B cell (primary cell): Measurements from ENCODE around the gene CLDN24. TPM values are rescaled to one million over a fixed set of nuclear protein-coding genes. Genes with fewer than 3 reads are reported as not detected.

ENCODE experiments used
- ATAC-seq: fragments of 200-7000 bp; cut with Tn5 transposase; one replicate; pipeline ENCODE4 v1.10.0; 2021; ENCODE audit warnings: low read depth, mild to moderate bottlenecking, moderate number of reproducible peaks, moderate library complexity
- CTCF ChIA-PET: fragments of 350-600 bp; sonication (Branson Sonifier 250); formaldehyde crosslinking; loops from one replicate; lab custom pipeline; 2021; ENCODE audit warnings: antibody characterized with exemption, inconsistent platforms; lab: Charles Lee
- POLR2A ChIA-PET: fragments of 350-600 bp; sonication (Branson Sonifier 250); formaldehyde crosslinking; loops from one replicate; lab custom pipeline; 2021; ENCODE audit warnings: antibody characterized with exemption; lab: Charles Lee
- DNase-seq: peaks from one replicate; pipeline ENCODE4 v3.0.0; 2013
- H2AFZ ChIP-seq: 2 replicates; pipeline ENCODE4 v1.6.1; 2012; ENCODE audit warnings: mild to moderate bottlenecking, low read depth, low read length; ENCODE audit not compliant: insufficient read depth, poor library complexity, severe bottlenecking
- H3K27ac ChIP-seq, 2 donors: 1 replicate in 1 of 2; 2 replicates in 1 of 2; pipeline ENCODE4 v1.5.1; 2012 to 2013; ENCODE audit warnings: low read length in 2 of 2, mild to moderate bottlenecking in 2 of 2, moderate library complexity in 1 of 2
- H3K27me3 ChIP-seq, 4 experiments: fragments of 200-600 bp in 1 of 4; sonication (generic) in 1 of 4; replicated peaks in 1 of 4; 1 replicate in 2 of 4; 2 replicates in 2 of 4; pipeline versions ENCODE4 v1.6.1 to v1.7.0; 2013 to 2016; ENCODE audit warnings: low read length in 3 of 4, mild to moderate bottlenecking in 2 of 4, mixed read lengths in 1 of 4, moderate library complexity in 1 of 4; ENCODE audit not compliant: insufficient read depth in 4 of 4, control insufficient read depth in 3 of 4; ENCODE audit errors: control extremely low read depth in 1 of 4
- H3K36me3 ChIP-seq, 2 experiments: replicated peaks in 1 of 2; 1 replicate in 1 of 2; 2 replicates in 1 of 2; pipeline versions ENCODE4 v1.6.1 to v1.7.1; 2013; ENCODE audit warnings: low read length in 1 of 2; ENCODE audit not compliant: insufficient read depth in 2 of 2, control insufficient read depth in 1 of 2; ENCODE audit errors: control extremely low read depth in 1 of 2, extremely low read depth in 1 of 2
- H3K4me1 ChIP-seq, 2 donors: fragments of 200-600 bp in 1 of 2; sonication (generic) in 1 of 2; 1 replicate in 1 of 2; 2 replicates in 1 of 2; pipeline versions ENCODE4 v1.5.1 to v1.6.1; 2013 to 2017; ENCODE audit warnings: low read length in 2 of 2; ENCODE audit not compliant: control insufficient read depth in 2 of 2, insufficient read depth in 2 of 2
- H3K4me2 ChIP-seq: replicated peaks from 2 replicates; pipeline ENCODE3; 2012; ENCODE audit warnings: mild to moderate bottlenecking, low read depth, low read length; ENCODE audit not compliant: poor library complexity, severe bottlenecking
- H3K4me3 ChIP-seq, 5 experiments: fragments of 200-600 bp in 1 of 5; sonication (generic) in 1 of 5; 1 replicate in 3 of 5; 2 replicates in 2 of 5; pipeline versions ENCODE4 v1.5.1 to v1.7.0; 2011 to 2016; ENCODE audit warnings: low read length in 4 of 5, mild to moderate bottlenecking in 4 of 5, low read depth in 2 of 5, control low read depth in 1 of 5, moderate library complexity in 1 of 5; ENCODE audit not compliant: insufficient read depth in 1 of 5; ENCODE audit errors: control extremely low read depth in 1 of 5, extremely low read depth in 1 of 5
- H3K79me2 ChIP-seq: fragments of 200-600 bp; sonication (generic); one replicate; pipeline ENCODE4 v1.6.0; 2016; ENCODE audit warnings: low read length; ENCODE audit not compliant: control insufficient read depth, insufficient read depth
- H3K9ac ChIP-seq: fragments of 200-600 bp; sonication (generic); 2 replicates; pipeline ENCODE4 v1.6.1; 2017; ENCODE audit warnings: mild to moderate bottlenecking, low read length, moderate library complexity
- H3K9me3 ChIP-seq, 3 donors: one replicate each; pipeline versions ENCODE4 v1.6.1 to v1.7.1; 2013; ENCODE audit warnings: low read length in 2 of 3; ENCODE audit not compliant: control insufficient read depth in 2 of 3, insufficient read depth in 1 of 3; ENCODE audit errors: control extremely low read depth in 1 of 3
- H4K20me1 ChIP-seq: 2 replicates; pipeline ENCODE4 v1.6.0; 2012; ENCODE audit warnings: mild to moderate bottlenecking, low read length; ENCODE audit not compliant: insufficient read depth, control insufficient read depth, poor library complexity, severe bottlenecking
- H3K27ac Mint-ChIP-seq: one replicate; pipeline ENCODE4 v1.8.0; 2021; ENCODE audit warnings: mixed read lengths
- H3K27me3 Mint-ChIP-seq: one replicate; pipeline ENCODE4 v1.8.0; 2021; ENCODE audit warnings: mixed read lengths
- H3K4me1 Mint-ChIP-seq: one replicate; pipeline ENCODE4 v1.8.0; 2021; ENCODE audit warnings: mixed read lengths
- H3K4me3 Mint-ChIP-seq: one replicate; pipeline ENCODE4 v1.8.0; 2021; ENCODE audit warnings: mixed read lengths
- H3K9me3 Mint-ChIP-seq: one replicate; pipeline ENCODE4 v1.8.0; 2022; ENCODE audit warnings: mixed read lengths; ENCODE audit not compliant: insufficient read depth
- EZH2 ChIP-seq: IDR thresholded peaks from 2 replicates; pipeline ENCODE4 v1.6.1; 2012; ENCODE audit warnings: borderline replicate concordance, low read depth, mild to moderate bottlenecking, moderate library complexity, low read length; ENCODE audit not compliant: insufficient read depth, poor library complexity, severe bottlenecking
- WGBS: methylation state at CpG from one replicate; pipeline ENCODE4 v1.1.5; 2013; ENCODE audit warnings: missing lambda C conversion rate; ENCODE audit not compliant: insufficient coverage; 5-methylcytosine and 5-hydroxymethylcytosine counted together
- intact Hi-C: fragments of 100-400 bp; cut with micrococcal nuclease; formaldehyde crosslinking; loops from one replicate; pipeline ENCODE4 v1.10.0; 2022
- polyA plus RNA-seq: library from polyadenylated mRNA; depleted of rRNA; stranded (reverse); fragments of >200 nt; gene quantifications from 2 replicates; pipeline ENCODE4 v1.2.3, GENCODE V29; 2012
- total RNA-seq, 2 donors: library from RNA; stranded (reverse); fragments of 120-200 nt in 1 of 2; gene quantifications; 1 replicate in 1 of 2; 2 replicates in 1 of 2; pipeline versions ENCODE4 v1.2.3 to v1.2.4, GENCODE V29; 2013 to 2022
- TF ChIP-seq, protein P1 (sequence below): fragments of 200-600 bp; IDR thresholded peaks from one replicate; pipeline ENCODE4 v1.8.0; 2022; ENCODE audit warnings: antibody characterized with exemption, mild to moderate bottlenecking

The CLDN24 gene
- total and polyA plus RNA-seq, 2 donors (not counting 1 experiment from before 2014, with no cell fraction given): not detected

DNA sequence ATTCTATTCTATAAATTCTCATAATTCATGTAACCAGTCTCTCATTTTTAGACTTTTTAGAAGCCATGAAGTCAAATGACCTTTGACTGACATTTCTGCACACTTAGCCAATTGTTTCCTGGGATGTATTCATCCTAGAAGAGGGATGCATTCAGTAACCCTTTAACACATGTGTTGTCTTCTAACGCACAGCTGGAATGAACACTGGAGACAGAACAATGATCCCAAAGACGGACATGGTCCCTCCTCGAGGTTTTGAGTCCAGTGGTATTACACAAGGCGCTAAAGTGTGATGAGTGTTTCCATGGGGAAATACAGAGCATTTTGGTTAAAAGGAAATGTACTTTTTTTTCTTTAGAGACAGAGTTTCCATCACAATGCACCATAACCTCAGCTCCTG is 39.8 kb upstream of the CLDN24 start:
- no peaks in the 10 kb centered on the region for H3K79me2 ChIP-seq
- WGBS: 100% methylated on average over 1 of the region's 4 CpGs
- no peak overlapping the region for H3K4me3 ChIP-seq
- H3K4me2 ChIP-seq: no peak overlapping the region
- H3K27ac Mint-ChIP-seq: no peak overlapping the region
- H3K27me3 ChIP-seq: no peaks in the 10 kb centered on the region
- H3K4me3 Mint-ChIP-seq: no peak overlapping the region
- no peaks in the 10 kb centered on the region for H3K4me1 ChIP-seq
- no peak for TF ChIP-seq EZH2
- TF ChIP-seq, protein P1, sequence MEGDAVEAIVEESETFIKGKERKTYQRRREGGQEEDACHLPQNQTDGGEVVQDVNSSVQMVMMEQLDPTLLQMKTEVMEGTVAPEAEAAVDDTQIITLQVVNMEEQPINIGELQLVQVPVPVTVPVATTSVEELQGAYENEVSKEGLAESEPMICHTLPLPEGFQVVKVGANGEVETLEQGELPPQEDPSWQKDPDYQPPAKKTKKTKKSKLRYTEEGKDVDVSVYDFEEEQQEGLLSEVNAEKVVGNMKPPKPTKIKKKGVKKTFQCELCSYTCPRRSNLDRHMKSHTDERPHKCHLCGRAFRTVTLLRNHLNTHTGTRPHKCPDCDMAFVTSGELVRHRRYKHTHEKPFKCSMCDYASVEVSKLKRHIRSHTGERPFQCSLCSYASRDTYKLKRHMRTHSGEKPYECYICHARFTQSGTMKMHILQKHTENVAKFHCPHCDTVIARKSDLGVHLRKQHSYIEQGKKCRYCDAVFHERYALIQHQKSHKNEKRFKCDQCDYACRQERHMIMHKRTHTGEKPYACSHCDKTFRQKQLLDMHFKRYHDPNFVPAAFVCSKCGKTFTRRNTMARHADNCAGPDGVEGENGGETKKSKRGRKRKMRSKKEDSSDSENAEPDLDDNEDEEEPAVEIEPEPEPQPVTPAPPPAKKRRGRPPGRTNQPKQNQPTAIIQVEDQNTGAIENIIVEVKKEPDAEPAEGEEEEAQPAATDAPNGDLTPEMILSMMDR: no peak
- no peaks in the 10 kb centered on the region for H3K4me1 Mint-ChIP-seq
- peaks cover 12% of the 10 kb centered on the region for H3K27me3 Mint-ChIP-seq
- ATAC-seq (no peak), DNase-seq (no peak)
- POLR2A ChIA-PET: no interaction called here
- H4K20me1 ChIP-seq: no peaks in the 10 kb centered on the region
- CTCF ChIA-PET: no interaction called here
- intact Hi-C loops: no loop called here
- H3K9me3 ChIP-seq: no peaks in the 10 kb centered on the region
- H3K36me3 ChIP-seq: no peaks in the 10 kb centered on the region
- H3K9ac ChIP-seq: no peak overlapping the region
- no peak overlapping the region for H2AFZ ChIP-seq
- no peak overlapping the region for H3K27ac ChIP-seq
- H3K9me3 Mint-ChIP-seq: no peaks in the 10 kb centered on the region

DNA sequence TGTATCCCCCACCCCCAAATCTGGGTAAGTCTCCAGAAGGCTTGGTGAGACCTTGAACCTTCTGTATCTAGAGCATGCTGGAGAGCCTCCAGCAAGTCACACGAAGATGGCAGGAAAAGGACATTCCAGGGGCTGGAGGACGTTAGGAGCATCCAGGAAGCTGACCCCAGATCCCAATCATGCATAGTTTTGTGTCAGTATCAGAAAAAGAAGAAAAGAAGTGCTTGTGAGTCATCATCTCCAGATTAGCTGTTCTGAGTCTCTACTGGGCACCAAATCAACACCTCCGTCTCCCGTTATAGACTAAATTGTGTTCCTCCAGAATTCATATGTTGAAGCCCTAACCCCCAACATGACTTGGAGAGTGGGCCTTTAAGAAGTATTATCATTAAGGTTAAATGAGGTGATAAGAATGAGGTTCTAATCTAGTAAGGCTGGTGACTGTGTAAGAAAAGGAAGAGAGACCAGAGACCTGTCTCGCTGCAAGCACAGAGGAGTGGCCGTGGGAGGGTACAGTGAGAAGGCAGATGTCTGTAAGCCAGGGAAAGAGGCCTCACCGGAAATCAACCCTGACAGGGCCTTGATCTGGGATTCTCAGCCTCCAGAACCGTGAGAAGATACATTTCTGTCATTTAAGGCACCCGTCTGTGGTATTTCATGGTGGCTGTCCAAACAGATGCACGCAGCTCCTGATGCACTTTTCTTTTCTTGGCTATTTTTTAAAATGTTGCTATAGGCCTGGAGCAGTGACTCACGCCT is 38.1 kb upstream of the CLDN24 start:
- WGBS: 65% methylated on average over 8 of the region's 11 CpGs
- DNase-seq (no peak), ATAC-seq (no peak)
- ChIA-PET POLR2A (no interaction called here), CTCF (no interaction called here)
- Histone ChIP-seq H3K79me2 (no peaks in the 10 kb centered on the region), H3K9me3 (no peaks in the 10 kb centered on the region), H3K27ac (no peak overlapping the region), H3K4me1 (no peaks in the 10 kb centered on the region), H2AFZ (no peak overlapping the region), H4K20me1 (no peaks in the 10 kb centered on the region), H3K9ac (no peak overlapping the region), H3K36me3 (no peaks in the 10 kb centered on the region), H3K27me3 (no peaks in the 10 kb centered on the region), H3K4me2 (no peak overlapping the region), H3K4me3 (no peak overlapping the region)
- peaks cover 14% of the 10 kb centered on the region for H3K27me3 Mint-ChIP-seq
- H3K4me1 Mint-ChIP-seq: no peaks in the 10 kb centered on the region
- H3K9me3 Mint-ChIP-seq: no peaks in the 10 kb centered on the region
- TF ChIP-seq, protein P1: no peak
- TF ChIP-seq EZH2: no peak
- intact Hi-C loops: no loop called here
- H3K4me3 Mint-ChIP-seq: no peak overlapping the region
- no peak overlapping the region for H3K27ac Mint-ChIP-seq
